Suppressor macrophage (primary cell): ENCODE data around the gene SULT1A2.
"Not testable (repeated sequence)": the region's sequence is repeated elsewhere in the genome, so short reads cannot be mapped to it uniquely, and the experiment has no call there.

Experiments used
- DNase-seq, 4 experiments: peaks; one replicate each; pipeline ENCODE4 v3.0.0-alpha.2; 2020 to 2022

Gene SULT1A2

GRCh38 chr16:28609631-28610594, 13.1 kb upstream of the SULT1A2 start, which contains the start of gene SULT1A1:
SULT1A1 (minus strand) TSS chr16:28610044; CDS start chr16:28608855, 1,189 bp downstream.
- DNase-seq = peak; percentile 82 to 87 (median 85)

GRCh38 chr16:28608867-28609596, 12.2 kb upstream of the SULT1A2 start:
- DNase-seq = peak; percentile 42 to 63 (median 59)

- not testable (repeated sequence) for DNase-seq
Observed at GRCh38 chr16:28608496-28608808, 11.6 kb upstream of the SULT1A2 start.

- DNase-seq = not testable (repeated sequence)
Observed at GRCh38 chr16:28607681-28608495, 11.0 kb upstream of the SULT1A2 start.

- DNase-seq = no peak
Observed at GRCh38 chr16:28607116-28607623, 10.3 kb upstream of the SULT1A2 start.

GRCh38 chr16:28606291-28607115, 9.7 kb upstream of the SULT1A2 start:
- no peak for DNase-seq

GRCh38 chr16:28604186-28604565, 7.3 kb upstream of the SULT1A2 start:
- DNase-seq = no peak

GRCh38 chr16:28603381-28604185, 6.7 kb upstream of the SULT1A2 start:
- DNase-seq = no peak

- no peak for DNase-seq
Observed at GRCh38 chr16:28602529-28602928, 5.7 kb upstream of the SULT1A2 start.

GRCh38 chr16:28602062-28602461, 5.2 kb upstream of the SULT1A2 start:
- DNase-seq = not testable (repeated sequence)

GRCh38 chr16:28601589-28601988, 4.7 kb upstream of the SULT1A2 start:
- DNase-seq = not testable (repeated sequence)

- DNase-seq = not testable (repeated sequence)
Observed at GRCh38 chr16:28600965-28601364, 4.1 kb upstream of the SULT1A2 start.

- not testable (repeated sequence) for DNase-seq
Observed at GRCh38 chr16:28599377-28600285, 2.8 kb upstream of the SULT1A2 start.

GRCh38 chr16:28597692-28598261, 927 bp upstream of the SULT1A2 start:
- peak; percentile 38 to 54 (median 47) for DNase-seq

GRCh38 chr16:28596115-28596630, 677 bp downstream of the SULT1A2 start:
- DNase-seq = no peak

- DNase-seq = not testable (repeated sequence)
Observed at GRCh38 chr16:28595451-28595850, 1.4 kb downstream of the SULT1A2 start.

- no peak for DNase-seq
Observed at GRCh38 chr16:28592979-28593553, 3.8 kb downstream of the SULT1A2 start.

- no peak for DNase-seq
Observed at GRCh38 chr16:28592511-28592910, 4.3 kb downstream of the SULT1A2 start.
